Breast epithelium (tissue), 4 donors: Measurements from ENCODE around the gene SYCP2L. TPM values are rescaled to one million over a fixed set of nuclear protein-coding genes. Genes with fewer than 3 reads are reported as not detected.
A peak's percentile ranks its signal among the peaks of the same experiment; 100 is the strongest.
"Not testable (repeated sequence)": the region's sequence is repeated elsewhere in the genome, so short reads cannot be mapped to it uniquely, and the experiment has no call there.

ENCODE experiments used
- DNase-seq, 2 donors: peaks; one replicate each; pipeline ENCODE4 v3.0.0-alpha.2; 2019; ENCODE audit warnings: low spot score in 2 of 2
- H3K27ac ChIP-seq, 2 donors: fragments of 200-600 bp; sonication (generic) in 1 of 2; one replicate each; pipeline ENCODE4 v1.5.1; 2016 to 2019; ENCODE audit warnings: mild to moderate bottlenecking in 1 of 2
- H3K27me3 ChIP-seq, 2 donors: fragments of 200-600 bp; sonication (generic) in 1 of 2; one replicate each; pipeline versions ENCODE4 v1.5.1 to v1.6.0; 2017 to 2019; ENCODE audit warnings: control low read depth in 1 of 2, mild to moderate bottlenecking in 1 of 2
- H3K36me3 ChIP-seq: fragments of 200-600 bp; one replicate; pipeline ENCODE4 v1.5.1; 2019
- H3K4me1 ChIP-seq, 2 donors: fragments of 200-600 bp; sonication (generic); one replicate each; pipeline ENCODE4 v1.5.1; 2016 to 2019; ENCODE audit warnings: control low read depth in 1 of 2
- H3K4me3 ChIP-seq, 3 donors: fragments of 200-600 bp; sonication (generic); 1 replicate in 2 of 3; 2 replicates in 1 of 3; pipeline ENCODE4 v1.5.1; 2016 to 2019; ENCODE audit warnings: mild to moderate bottlenecking in 3 of 3, moderate library complexity in 2 of 3
- H3K9me3 ChIP-seq, 2 donors: fragments of 200-600 bp; sonication (generic) in 1 of 2; one replicate each; pipeline ENCODE4 v1.5.1; 2016 to 2019; ENCODE audit warnings: control low read depth in 1 of 2
- POLR2A ChIP-seq: fragments of 450-650 bp; IDR thresholded peaks from one replicate; pipeline ENCODE4 v1.6.1; 2016; ENCODE audit warnings: antibody characterized with exemption, mild to moderate bottlenecking, moderate library complexity
- POLR2AphosphoS5 ChIP-seq, 3 donors: sonication (generic); formaldehyde crosslinking; IDR thresholded peaks; one replicate each; pipeline ENCODE4 v1.6.1; 2017; ENCODE audit warnings: antibody characterized with exemption in 3 of 3
- intact Hi-C: fragments of 100-400 bp; cut with DNase I; formaldehyde crosslinking; loops from one replicate; pipeline ENCODE4 v1.15.1; 2023; ENCODE audit warnings: low total_unique reads
- total RNA-seq, 3 donors: library from RNA; depleted of rRNA; stranded (reverse); fragments of >200 nt; gene quantifications; one replicate each; pipeline ENCODE4 v1.1.0, GENCODE V29; 2016
- TF ChIP-seq, protein P1 (sequence below), 3 donors: fragments of 450-650 bp; IDR thresholded peaks; one replicate each; pipeline ENCODE4 v1.5.1; 2016 to 2017; ENCODE audit warnings: antibody characterized with exemption in 3 of 3, mild to moderate bottlenecking in 3 of 3, moderate library complexity in 3 of 3

The SYCP2L gene
- total RNA-seq, 3 donors from 2014 or later, result 1.8 to 2.2 (median 2.0) TPM

DNA sequence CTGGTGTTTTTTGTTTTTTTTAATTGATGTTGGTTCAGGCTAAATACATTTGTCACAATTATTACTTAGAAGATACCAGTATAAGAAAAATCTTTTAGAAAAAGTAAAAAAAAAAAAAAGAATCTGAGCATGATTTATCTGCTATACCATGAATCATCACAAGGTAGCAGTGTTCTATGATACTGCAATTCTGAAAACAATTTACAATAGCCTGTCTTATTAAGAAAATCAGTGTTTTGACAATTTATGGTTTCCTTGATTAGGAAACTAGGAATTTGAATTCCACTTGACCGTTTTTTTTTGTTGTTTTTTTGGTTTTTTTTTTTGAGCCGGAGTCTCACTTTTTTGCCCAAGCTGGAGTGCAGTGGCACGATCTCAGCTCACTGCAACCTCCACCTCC lies 39.2 kb upstream of the SYCP2L start:
- Histone ChIP-seq H3K4me1 (no peaks in the 10 kb centered on the region), H3K27ac (no peak overlapping the region), H3K4me3 (no peak overlapping the region), H3K36me3 (no peaks in the 10 kb centered on the region), H3K9me3 (peaks cover 0 to 8% of the 10 kb centered on the region in 2 donors), H3K27me3 (no peaks in the 10 kb centered on the region)
- no peak for DNase-seq
- intact Hi-C loops, result no loop called here
- TF ChIP-seq POLR2A (no peak), POLR2AphosphoS5 (IDR thresholded peaks at IDR 0.05) (no peak)
- TF ChIP-seq, protein P1, sequence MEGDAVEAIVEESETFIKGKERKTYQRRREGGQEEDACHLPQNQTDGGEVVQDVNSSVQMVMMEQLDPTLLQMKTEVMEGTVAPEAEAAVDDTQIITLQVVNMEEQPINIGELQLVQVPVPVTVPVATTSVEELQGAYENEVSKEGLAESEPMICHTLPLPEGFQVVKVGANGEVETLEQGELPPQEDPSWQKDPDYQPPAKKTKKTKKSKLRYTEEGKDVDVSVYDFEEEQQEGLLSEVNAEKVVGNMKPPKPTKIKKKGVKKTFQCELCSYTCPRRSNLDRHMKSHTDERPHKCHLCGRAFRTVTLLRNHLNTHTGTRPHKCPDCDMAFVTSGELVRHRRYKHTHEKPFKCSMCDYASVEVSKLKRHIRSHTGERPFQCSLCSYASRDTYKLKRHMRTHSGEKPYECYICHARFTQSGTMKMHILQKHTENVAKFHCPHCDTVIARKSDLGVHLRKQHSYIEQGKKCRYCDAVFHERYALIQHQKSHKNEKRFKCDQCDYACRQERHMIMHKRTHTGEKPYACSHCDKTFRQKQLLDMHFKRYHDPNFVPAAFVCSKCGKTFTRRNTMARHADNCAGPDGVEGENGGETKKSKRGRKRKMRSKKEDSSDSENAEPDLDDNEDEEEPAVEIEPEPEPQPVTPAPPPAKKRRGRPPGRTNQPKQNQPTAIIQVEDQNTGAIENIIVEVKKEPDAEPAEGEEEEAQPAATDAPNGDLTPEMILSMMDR (IDR thresholded peaks at IDR 0.05), result peak in 1 of 3 donors; percentile 20

DNA sequence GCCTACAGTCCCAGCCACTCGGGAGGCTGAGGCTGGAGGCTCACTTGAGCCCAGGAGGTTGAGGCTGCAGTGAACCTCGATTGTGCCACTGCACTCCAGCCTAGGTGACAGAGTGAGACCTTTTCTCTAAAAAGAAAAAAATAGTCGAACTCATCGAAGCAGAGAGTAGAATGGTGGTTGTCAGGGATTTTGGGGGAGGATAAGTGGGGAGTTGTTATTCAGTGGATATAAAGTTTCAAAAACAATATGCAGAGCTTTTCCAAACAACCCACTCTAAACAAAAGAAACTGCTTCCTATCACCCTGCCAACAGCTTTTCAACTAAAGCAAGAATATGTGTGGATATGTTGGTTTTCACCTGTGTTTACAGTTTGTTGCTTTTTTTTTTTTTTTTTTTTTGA lies 37.0 kb upstream of the SYCP2L start:
- TF ChIP-seq POLR2AphosphoS5 (IDR thresholded peaks at IDR 0.05) (no peak), POLR2A (no peak)
- TF ChIP-seq, protein P1 (IDR thresholded peaks at IDR 0.05), result no peak
- no peak for DNase-seq
- Histone ChIP-seq H3K36me3 (no peaks in the 10 kb centered on the region), H3K9me3 (peaks cover 0 to 10% of the 10 kb centered on the region in 2 donors), H3K27ac (no peak overlapping the region), H3K27me3 (no peaks in the 10 kb centered on the region), H3K4me1 (no peaks in the 10 kb centered on the region), H3K4me3 (no peak overlapping the region)
- intact Hi-C loops, result no loop called here

DNA sequence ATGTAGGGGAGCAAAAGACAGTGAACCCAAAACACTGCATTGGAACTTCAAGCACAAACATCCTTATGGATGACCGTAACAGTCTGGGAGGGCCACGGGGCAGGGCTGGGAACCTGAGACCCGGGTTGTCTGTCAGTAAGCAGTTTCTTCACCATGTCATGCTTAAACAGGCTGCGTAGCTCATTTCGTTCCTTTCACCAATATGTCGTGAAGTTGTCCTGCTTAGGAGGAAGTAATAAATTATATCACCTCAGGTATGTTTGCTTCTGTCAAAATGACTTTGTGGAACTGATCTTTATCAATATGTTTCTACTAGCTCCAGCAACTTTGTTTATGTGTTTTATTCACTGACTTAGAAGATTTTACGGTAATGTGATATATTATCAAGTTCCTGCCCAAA lies 36.1 kb upstream of the SYCP2L start:
- H3K9me3 ChIP-seq, result peaks cover 0 to 10% of the 10 kb centered on the region in 2 donors
- DNase-seq, result no peak
- H3K4me1 ChIP-seq, result no peaks in the 10 kb centered on the region
- H3K27ac ChIP-seq, result no peak overlapping the region
- no peaks in the 10 kb centered on the region for H3K27me3 ChIP-seq
- H3K4me3 ChIP-seq, result no peak overlapping the region
- no peak for TF ChIP-seq POLR2AphosphoS5 (IDR thresholded peaks at IDR 0.05)
- TF ChIP-seq, protein P1 (IDR thresholded peaks at IDR 0.05), result no peak
- no peak for TF ChIP-seq POLR2A
- intact Hi-C loops, result no loop called here
- no peaks in the 10 kb centered on the region for H3K36me3 ChIP-seq

DNA sequence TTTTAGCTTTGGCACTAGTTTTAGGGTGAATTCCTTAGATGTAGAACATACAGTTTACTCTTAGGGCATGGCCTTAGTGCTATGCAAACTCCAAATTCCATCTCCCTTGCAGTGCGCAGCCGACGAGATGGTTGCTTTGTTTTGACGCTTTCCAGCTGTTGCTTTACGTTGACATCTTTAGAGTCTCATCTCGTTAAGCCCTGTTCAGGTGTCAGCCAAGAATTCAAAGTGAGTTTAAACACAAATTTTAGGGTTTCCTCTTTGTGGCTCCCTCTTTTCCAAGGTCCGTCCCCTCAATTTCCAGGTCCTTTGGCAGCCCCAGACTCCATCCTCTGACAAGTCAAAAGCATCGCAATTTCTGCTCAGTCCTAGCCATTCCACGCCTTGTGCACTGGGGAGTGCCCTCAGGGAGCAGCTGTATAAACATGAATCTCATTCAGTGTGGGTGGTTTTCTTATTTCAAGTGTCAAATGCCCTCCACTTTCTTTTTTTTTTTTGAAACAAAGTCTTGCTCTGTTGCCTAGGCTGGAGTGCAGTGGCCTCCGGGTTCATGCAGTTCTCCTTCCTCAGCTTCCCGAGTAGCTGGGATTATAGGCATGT lies 34.4 kb upstream of the SYCP2L start:
- no peak for DNase-seq
- intact Hi-C loops, result no loop called here

DNA sequence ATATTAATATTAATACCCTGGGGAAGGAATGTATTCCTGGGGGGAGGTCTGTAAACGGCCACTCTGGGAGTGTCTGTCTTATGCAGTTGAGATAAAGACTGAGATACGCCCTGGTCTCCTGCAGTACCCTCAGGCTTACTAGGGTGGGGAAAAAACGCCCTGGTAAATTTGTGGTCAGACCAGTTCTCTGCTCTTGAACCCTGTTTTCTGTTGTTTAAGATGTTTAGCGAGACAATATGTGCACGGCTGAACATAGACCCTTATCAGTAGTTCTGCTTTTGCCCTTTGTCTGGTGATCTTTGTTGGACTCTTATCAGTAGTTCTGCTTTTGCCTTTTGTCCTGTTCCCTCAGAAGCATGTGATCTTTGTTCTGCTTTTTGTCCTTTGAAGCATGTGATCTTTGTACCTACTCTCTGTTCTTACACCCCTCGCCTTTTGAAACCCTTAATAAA lies 33.0 kb upstream of the SYCP2L start:
- DNase-seq, H3K36me3 ChIP-seq, H3K27me3 ChIP-seq, H3K27ac ChIP-seq, H3K4me1 ChIP-seq, H3K4me3 ChIP-seq, intact Hi-C loops: not testable (repeated sequence)
- peaks cover 0 to 10% of the 10 kb centered on the region in 2 donors for H3K9me3 ChIP-seq

More for the DNA sequence above, 34.4 kb upstream of the SYCP2L start:
- no peaks in the 10 kb centered on the region for H3K36me3 ChIP-seq
- peaks cover 0 to 10% of the 10 kb centered on the region in 2 donors for H3K9me3 ChIP-seq
- no peak overlapping the region for H3K4me3 ChIP-seq
- no peak overlapping the region for H3K27ac ChIP-seq
- no peaks in the 10 kb centered on the region for H3K27me3 ChIP-seq
- TF ChIP-seq POLR2A (no peak), POLR2AphosphoS5 (IDR thresholded peaks at IDR 0.05) (no peak)
- TF ChIP-seq, protein P1 (IDR thresholded peaks at IDR 0.05), result no peak
- H3K4me1 ChIP-seq, result no peaks in the 10 kb centered on the region
